ENCODE results near the gene PRDM13.
"Not testable (repeated sequence)": the region's sequence is repeated elsewhere in the genome, so short reads cannot be mapped to it uniquely, and the experiment has no call there.

PRDM13 gene

DNA sequence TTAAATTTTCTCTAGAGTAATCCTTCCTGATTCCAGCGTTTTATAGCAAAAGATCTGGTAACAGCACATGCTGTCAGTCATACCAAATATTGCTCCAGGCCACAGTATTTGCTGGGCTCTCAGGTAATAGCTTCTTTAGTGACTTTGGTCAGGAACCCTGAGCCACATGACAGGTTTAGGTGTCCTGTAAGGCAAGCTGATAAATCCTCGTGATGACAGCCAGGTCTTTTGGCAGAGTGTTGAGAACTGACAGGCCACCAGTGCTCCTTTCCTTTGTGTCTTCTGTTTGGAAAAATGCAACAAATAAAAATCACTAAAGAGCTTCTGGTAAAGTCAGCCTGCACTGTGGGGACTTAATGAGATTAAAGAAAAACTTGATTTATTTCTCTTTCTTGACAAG, 34.6 kb downstream of the PRDM13 start:
- no peak for DNase-seq (ENCODE audit: low spot score)
- in situ Hi-C loops (cut with MboI; ENCODE audit: low pct_unique_long_range_greater_than_20kb, low sequenced_read_pairs, unreplicated experiment) = no loop called here
- TF ChIP-seq, protein P1, sequence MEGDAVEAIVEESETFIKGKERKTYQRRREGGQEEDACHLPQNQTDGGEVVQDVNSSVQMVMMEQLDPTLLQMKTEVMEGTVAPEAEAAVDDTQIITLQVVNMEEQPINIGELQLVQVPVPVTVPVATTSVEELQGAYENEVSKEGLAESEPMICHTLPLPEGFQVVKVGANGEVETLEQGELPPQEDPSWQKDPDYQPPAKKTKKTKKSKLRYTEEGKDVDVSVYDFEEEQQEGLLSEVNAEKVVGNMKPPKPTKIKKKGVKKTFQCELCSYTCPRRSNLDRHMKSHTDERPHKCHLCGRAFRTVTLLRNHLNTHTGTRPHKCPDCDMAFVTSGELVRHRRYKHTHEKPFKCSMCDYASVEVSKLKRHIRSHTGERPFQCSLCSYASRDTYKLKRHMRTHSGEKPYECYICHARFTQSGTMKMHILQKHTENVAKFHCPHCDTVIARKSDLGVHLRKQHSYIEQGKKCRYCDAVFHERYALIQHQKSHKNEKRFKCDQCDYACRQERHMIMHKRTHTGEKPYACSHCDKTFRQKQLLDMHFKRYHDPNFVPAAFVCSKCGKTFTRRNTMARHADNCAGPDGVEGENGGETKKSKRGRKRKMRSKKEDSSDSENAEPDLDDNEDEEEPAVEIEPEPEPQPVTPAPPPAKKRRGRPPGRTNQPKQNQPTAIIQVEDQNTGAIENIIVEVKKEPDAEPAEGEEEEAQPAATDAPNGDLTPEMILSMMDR (IDR thresholded peaks at IDR 0.05; ENCODE audit: extremely low read depth, insufficient read depth, missing control alignments) = no peak

DNA sequence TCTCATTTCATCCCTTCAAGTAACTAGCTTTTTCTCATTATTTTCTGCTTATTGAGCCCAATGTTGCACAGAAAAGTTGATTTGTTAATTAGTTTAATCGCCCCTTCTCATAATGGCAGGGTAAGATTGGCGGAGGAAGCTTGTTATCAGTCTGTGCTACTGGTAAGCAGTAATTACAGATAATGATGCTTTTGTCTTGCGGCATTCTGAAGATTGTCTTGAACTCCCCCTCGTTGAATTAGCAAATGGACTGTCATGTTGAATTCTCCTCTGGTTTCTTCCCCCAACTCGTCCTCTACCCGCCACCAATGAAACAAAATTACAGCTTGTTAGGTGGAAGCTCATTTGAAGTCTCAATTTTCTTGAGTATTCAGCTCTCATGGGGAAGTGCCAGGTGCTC, 39.4 kb downstream of the PRDM13 start:
- DNase-seq (ENCODE audit: low spot score) = no peak
- in situ Hi-C loops (cut with MboI; ENCODE audit: low pct_unique_long_range_greater_than_20kb, low sequenced_read_pairs, unreplicated experiment) = no loop called here
- TF ChIP-seq, protein P1 (IDR thresholded peaks at IDR 0.05; ENCODE audit: extremely low read depth, insufficient read depth, missing control alignments) = no peak

DNA sequence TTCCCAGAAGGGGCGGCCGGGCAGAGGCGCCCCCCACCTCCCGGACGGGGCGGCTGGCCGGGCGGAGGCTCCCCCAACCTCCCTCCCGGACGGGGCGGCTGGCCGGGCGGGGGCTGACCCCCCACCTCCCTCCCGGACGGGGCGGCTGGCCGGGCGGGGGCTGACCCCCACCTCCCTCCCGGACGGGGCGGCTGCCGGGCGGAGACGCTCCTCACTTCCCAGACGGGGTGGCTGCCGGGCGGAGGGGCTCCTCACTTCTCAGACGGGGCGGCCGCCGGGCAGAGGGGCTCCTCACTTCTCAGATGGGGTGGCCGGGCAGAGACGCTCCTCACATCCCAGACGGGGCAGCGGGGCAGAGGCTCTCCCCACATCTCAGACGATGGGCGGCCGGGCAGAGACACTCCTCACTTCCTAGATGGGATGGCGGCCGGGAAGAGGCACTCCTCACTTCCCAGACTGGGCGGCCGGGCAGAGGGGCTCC, 43.5 kb downstream of the PRDM13 start:
- in situ Hi-C loops (cut with MboI; ENCODE audit: low pct_unique_long_range_greater_than_20kb, low sequenced_read_pairs, unreplicated experiment); DNase-seq (ENCODE audit: low spot score): not testable (repeated sequence)

DNA sequence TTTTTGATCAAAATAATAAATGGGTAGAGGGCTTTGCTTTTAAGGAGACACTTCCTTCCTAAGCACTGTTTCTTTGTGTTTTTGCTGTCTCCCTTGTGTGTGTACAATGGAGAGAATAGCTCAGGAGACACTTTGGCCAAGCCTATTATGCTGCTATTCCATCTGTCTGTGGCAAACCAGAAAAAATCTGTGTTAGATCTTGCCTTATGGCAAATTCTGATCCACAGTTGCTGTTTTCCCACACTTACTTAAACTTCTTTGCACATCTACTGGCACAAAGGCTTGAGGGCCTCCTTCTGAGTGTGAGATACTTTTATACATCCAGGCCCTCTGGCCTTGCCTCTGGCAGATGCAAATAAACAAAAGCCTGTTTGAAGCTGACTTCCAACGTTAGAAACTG, 53.6 kb downstream of the PRDM13 start:
- no peak for DNase-seq (ENCODE audit: low spot score)
- in situ Hi-C loops (cut with MboI; ENCODE audit: low pct_unique_long_range_greater_than_20kb, low sequenced_read_pairs, unreplicated experiment) = no loop called here
- TF ChIP-seq, protein P1 (IDR thresholded peaks at IDR 0.05; ENCODE audit: extremely low read depth, insufficient read depth, missing control alignments) = no peak

DNA sequence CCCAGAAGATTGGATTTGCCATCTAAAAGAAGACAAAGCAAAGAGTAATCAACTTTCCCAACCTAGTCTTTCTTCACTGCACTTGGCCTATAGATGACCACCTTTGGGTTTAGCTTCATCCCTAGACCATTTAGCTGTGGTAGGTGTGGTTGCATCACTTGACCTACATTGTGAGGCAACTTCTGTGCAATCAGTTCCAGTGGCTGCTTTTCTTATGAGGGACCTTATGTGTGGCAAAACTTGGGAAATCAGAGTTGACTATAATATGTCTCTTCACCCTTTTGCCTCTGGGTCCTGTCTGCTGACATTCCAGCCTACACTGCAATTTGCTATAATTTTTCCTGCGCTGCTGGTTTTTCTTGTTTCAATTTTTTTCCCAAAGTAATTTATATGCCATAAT, 55.2 kb downstream of the PRDM13 start:
- in situ Hi-C loops (cut with MboI; ENCODE audit: low pct_unique_long_range_greater_than_20kb, low sequenced_read_pairs, unreplicated experiment) = no loop called here
- no peak for DNase-seq (ENCODE audit: low spot score)
- TF ChIP-seq, protein P1 (IDR thresholded peaks at IDR 0.05; ENCODE audit: extremely low read depth, insufficient read depth, missing control alignments) = no peak

DNA sequence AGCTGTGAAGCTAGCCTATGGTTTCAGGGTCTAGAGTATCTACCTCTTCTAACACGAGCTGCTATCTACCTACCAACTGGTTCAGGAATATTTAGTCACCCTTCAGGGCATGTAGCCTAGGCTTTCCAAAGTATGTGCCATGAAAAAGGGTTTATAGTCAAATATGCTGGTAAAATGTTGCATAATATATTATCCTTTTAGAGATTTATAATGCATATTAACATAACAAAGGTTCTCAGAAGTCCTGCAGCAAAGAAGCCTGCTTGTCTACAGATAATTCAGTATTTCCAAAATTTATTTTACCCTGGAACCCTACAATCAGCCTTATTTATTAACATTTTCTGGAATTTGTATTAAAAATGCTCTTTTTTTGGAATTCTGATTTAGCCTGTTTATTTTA, 56.0 kb downstream of the PRDM13 start:
- TF ChIP-seq, protein P1 (IDR thresholded peaks at IDR 0.05; ENCODE audit: extremely low read depth, insufficient read depth, missing control alignments) = no peak
- in situ Hi-C loops (cut with MboI; ENCODE audit: low pct_unique_long_range_greater_than_20kb, low sequenced_read_pairs, unreplicated experiment) = no loop called here

More for the DNA sequence above, 56.0 kb downstream of the PRDM13 start:
- no peak for DNase-seq (ENCODE audit: low spot score)
